Transverse colon (tissue), 3 donors: ENCODE results near the gene TTLL6.

Experiments
- CTCF ChIP-seq, 5 experiments: fragments of 200-600 bp in 3 of 5; fragments of 450-650 bp in 2 of 5; sonication (generic) in 3 of 5; IDR thresholded peaks; 1 replicate in 2 of 5; 2 replicates in 3 of 5; pipeline ENCODE4 v1.5.1; 2016 to 2017; ENCODE audit warnings: antibody characterized with exemption in 5 of 5, inconsistent platforms in 3 of 5, mild to moderate bottlenecking in 2 of 5, moderate library complexity in 1 of 5
- EP300 ChIP-seq: sonication (generic); formaldehyde crosslinking; IDR thresholded peaks from one replicate; pipeline ENCODE4 v1.6.1; 2017; ENCODE audit warnings: antibody characterized with exemption, low read depth

- TF ChIP-seq EP300 (no peak), CTCF (IDR thresholded peaks at IDR 0.05) (no peak)
Observed at GRCh38 chr17:48756830-48757251, 60.2 kb downstream of the TTLL6 start.
